GM18867 (cell line): ENCODE results near the gene SELENON.

Experiments
- ATAC-seq: cut with Tn5 transposase; IDR thresholded peaks from one replicate; pipeline ENCODE4 v1.9.1; 2021; ENCODE audit warnings: mild to moderate bottlenecking, moderate library complexity; ENCODE audit not compliant: unreplicated experiment

SELENON gene

DNA sequence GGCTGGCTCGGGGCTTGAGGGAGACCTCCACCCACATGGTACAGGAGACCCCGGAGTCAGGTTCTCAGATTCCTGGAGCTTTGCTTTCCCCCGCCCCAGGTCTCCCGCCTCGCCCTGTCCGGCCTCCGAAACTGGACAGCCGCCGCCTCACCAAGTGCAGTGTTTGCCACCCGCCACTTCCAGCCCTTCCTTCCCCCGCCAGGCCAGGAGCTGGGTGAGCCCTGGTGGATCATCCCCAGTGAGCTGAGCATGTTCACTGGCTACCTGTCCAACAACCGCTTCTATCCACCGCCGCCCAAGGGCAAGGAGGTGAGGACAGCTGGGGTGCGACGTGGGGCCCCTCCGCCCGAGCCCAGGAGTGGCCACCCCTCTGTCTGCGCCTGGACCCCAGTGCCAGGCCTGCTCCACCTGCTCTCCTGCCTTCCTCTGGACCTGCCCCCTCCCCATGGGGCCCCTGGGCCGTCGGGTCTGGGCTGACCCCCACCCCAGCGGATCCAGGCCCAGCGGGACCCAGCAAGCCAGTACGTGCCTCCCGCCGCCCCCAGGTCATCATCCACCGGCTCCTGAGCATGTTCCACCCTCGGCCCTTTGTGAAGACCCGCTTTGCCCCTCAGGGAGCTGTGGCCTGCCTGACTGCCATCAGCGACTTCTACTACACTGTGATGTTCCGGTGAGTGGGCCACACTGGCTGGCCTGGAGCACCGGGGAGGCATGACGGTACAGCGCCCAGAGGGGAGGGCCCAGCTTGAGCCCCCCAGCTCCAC, 8.7 kb downstream of the SELENON start:
- ATAC-seq = no peak

GRCh38 chr1:25809283-25809926, 9.4 kb downstream of the SELENON start:
- ATAC-seq = no peak

- no peak for ATAC-seq
Measured at GRCh38 chr1:25809929-25810328, 9.9 kb downstream of the SELENON start.

- no peak for ATAC-seq
Measured at GRCh38 chr1:25810341-25811299, 10.6 kb downstream of the SELENON start.

GRCh38 chr1:25811384-25812082, 11.5 kb downstream of the SELENON start:
- no peak for ATAC-seq

DNA sequence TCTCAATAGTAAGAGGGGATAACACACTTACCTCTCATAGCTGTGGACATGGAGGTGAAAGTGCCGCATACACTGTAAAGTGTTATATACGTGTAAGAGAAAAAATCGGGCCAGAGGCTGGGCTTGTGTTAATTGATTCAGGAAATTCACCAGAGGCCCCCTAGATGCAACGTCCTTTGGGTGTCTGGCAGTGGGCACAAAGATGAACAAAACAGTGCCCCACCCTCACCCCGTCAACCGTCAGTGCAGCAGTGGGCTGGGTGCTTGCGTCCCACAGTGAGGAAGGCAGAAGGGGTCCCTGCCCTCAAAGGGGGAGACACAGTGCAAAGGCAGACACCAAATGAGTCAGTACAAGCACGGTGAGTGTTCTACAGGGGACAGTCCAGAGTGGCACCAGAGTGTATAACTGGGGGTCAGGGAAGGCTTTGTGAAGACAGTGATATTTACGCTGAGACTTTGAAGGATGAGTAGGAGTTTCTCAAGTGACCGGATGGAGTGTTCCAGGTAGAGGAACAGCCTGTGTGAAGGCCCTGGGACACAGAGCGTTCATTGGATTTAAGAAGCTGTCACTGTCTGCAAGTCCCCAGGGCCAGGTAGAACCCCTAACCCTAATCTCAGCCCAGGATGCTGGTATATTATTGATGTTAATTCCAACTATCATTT, 13.2 kb downstream of the SELENON start:
- no peak for ATAC-seq

GRCh38 chr1:25813734-25814471, 13.9 kb downstream of the SELENON start:
- ATAC-seq = no peak

DNA sequence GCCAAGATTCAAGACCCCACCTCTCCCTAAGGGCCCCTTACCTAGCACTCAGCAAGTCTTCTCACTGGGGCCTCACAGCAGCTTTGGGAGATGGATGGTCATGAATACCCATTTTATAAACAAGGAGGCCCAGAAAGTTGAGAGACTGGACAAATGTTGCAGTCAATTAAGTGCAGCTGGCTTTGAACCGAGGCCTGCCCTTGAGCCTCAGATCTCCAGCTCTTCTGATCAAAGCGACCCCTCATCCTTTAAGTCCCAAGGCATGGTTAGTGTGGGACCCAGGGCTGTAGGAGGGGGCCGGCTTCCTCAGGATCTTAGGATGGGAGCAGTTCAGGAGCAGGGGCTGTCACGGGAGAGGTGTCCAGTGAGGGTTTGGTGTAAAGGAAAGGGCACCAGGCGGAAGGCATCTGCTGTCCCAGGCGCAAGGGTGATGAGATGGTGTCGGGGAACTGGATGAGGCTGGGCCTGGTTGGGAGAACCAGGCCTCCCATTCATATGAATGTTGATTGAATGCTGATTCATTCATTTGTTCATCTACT, 14.6 kb downstream of the SELENON start:
- no peak for ATAC-seq

- no peak for ATAC-seq
Measured at GRCh38 chr1:25815208-25816111, 15.5 kb downstream of the SELENON start.

DNA sequence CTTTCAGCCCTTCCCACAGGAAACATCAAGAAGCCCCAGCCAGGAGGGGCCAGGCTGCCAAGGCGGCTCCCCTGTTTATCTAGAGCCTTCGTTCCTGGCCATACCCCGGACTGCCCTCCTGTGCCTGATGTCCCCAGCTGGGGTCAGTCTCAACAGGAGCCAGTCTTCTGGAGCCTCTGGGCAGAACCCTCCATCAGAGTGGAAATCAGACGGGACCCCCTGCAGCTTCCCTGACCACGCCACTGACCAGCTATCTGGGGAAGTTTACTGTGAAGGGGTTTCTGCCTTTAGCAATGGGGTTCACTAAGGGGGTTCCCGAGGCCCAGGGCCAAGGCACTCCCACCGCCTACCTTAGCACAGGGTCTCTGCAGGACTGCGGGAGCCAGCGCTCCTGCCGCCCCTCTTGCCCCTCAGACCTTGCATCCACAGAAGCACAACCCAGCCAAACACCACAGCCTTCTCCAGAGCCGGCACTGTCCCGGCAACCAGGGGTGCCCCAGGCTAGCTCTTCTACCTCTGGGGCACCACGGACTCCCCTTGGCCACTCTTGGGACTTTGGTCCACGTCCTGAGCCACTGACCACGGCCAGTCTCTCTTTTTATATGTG, 16.2 kb downstream of the SELENON start:
- no peak for ATAC-seq

GRCh38 chr1:25817840-25818501, 18.0 kb downstream of the SELENON start:
- ATAC-seq = no peak

DNA sequence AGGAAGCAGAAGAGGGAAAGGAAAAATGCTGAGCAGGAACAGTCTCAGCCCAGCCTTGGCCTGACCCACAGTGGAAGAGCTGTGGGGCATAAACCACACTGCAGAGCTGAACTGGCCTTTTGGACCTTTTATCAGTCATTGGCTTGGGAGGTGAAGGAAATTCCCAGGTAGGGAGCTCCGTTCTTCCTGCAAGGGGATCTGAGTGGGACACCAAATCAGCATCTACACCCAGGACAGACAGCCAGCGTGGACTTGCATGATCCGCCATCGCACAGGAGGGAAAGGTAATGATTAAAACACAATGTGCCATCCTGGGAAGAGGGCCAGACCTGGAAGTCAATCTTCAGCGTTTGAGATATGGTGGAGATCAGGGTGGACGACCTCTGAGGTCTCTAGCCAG, 18.6 kb downstream of the SELENON start:
- ATAC-seq = no peak

GRCh38 chr1:25819491-25820246, 19.7 kb downstream of the SELENON start, which contains the start of gene MTFR1L:
TSS of gene MTFR1L (plus strand) at chr1:25819954. CDS start at chr1:25823105, 3,151 bp downstream.
- ATAC-seq = peak; percentile 79

DNA sequence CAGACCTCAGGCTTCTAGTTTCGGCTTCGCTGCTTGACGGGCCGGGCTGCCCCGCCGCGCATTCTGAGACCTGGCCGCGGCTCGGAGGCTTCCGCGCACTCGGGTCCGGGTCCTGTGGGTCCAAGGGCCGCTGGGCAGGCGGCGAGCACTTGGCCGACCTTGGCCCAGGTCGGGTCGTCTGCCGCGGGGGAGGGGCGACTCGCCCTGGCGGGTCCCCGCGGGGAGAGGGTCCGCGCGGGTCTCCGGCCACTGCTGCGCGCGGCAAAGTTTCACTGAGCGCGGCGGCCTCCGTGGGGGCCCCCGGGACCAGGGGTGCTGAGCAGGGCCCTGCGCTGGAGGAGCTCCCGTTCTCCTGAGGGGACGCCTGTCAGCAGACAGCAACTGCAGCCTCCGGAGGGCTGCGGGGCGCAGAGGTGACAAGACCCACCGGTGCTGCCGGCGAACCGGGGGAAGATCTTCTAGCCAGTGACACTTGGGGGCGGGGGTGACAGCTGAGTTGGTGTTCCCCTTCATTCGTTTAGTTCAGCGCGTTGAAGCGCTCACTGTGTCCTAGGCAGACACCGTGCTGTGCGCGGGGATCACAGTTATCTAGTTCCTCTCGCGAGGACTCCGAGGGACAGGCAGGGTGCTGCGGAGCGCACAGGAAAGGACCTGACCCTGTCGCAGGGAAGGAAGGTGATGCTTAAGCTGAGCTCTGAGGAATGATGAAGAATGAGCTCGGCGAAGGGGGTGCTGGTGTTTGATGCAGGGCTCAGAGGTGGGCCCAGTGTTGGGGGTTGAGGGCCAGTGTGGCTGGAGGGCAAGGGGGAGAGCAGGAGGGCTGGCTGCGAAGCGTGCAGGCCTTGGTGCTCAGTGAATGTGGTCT, 20.5 kb downstream of the SELENON start:
- peak; percentile 43 for ATAC-seq

DNA sequence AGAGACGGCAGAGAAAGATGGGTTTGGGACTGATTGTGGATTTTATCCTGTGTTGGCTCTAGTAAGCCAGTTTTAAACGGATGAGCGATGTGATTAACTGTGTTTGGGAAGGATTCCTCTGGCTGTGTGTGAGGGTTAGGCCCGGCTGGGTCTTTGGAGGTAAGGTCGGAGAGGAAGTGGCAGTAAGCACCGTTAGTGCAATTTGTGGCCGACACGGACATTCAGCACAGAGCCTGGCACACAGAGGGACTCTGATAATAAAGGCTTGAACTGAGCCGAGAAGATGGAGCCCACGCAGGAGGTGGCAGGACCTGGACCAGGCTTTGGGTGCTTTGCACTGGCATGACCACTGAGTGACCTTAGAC, 21.1 kb downstream of the SELENON start:
- ATAC-seq = no peak
